GM21723 (cell line): ENCODE results near the gene STAG1.
"Not testable (repeated sequence)": the region's sequence is repeated elsewhere in the genome, so short reads cannot be mapped to it uniquely, and the experiment has no call there.

Experiments
- ATAC-seq: cut with Tn5 transposase; IDR thresholded peaks from one replicate; pipeline ENCODE4 v1.9.1; 2021; ENCODE audit warnings: mild to moderate bottlenecking, moderate library complexity; ENCODE audit not compliant: unreplicated experiment

Gene STAG1

GRCh38 chr3:136606216-136606615, 146.0 kb downstream of the STAG1 start:
- not testable (repeated sequence) for ATAC-seq

DNA sequence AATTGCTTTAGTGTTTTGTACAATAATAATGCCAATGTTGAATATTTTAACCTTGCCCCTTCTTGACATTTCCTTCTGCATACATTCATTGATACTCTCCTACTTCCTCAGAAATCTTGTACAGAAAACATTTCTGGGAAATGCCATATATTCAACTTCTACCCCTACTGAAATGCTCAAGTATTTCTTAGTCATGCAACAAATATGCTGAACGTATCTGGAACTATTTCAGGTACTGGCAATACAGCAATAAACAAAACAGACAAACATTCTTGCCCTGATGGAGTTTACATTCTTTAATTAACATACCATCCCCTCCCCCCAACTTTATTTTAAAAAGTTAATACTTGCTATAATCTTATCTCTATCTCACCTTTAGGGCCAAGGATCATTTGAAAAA, 147.2 kb downstream of the STAG1 start:
- no peak for ATAC-seq

DNA sequence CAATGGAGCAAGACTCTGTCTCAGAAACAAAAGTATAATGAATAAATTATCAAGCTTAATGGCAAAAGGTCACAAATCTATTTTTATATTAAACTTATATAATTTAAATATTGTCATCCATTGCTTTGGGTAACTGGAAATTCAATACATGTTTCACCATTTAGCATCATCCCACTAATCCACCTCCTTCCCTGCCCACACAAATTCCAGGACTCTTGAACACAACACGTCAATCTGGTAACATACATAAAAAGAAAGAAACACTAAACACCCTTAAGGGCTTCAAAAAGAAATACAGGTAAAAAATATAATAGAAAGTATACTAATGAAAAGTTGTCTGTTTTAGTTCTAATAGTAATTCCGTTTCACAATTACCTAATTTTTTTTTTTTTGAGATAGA, 149.4 kb downstream of the STAG1 start:
- ATAC-seq: no peak

DNA sequence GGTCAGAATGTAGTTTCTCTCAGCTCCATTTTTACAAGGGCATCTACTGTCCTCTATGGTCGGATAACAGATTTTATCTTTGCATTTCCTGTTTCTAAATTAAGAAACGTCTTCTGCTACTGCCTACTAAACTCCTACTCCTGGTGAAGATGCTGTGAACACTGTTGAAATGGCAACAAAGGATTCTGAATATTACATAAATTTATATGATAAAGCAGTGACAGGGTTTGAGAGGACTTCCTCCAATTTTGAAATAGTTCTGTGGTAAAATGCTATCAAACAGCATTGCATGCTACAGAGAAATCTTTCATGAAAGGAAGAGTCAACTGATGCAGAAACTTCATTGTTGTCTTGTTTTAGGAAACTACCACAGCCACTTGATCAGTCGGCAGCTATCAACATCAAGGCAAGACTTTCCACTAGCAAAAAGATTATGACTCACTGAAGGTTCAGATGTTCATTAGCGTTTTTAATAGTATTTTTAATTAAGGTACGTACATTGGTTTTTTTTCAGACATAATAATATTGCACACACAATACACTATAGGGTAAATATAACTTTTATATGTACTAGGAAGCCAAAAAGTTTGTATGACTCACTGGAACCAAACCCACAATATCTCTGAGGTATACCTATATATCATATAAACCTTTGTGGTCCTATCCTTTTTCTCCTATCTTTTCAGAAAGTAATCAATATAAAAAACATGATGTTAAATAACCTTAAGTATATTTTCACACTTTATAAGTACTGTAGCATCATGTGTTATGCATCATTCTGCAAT, 156.1 kb downstream of the STAG1 start:
- no peak for ATAC-seq

- no peak for ATAC-seq
Measured at GRCh38 chr3:136586580-136586979, 165.6 kb downstream of the STAG1 start.

- ATAC-seq: no peak
Measured at GRCh38 chr3:136584728-136585127, 167.4 kb downstream of the STAG1 start.

DNA sequence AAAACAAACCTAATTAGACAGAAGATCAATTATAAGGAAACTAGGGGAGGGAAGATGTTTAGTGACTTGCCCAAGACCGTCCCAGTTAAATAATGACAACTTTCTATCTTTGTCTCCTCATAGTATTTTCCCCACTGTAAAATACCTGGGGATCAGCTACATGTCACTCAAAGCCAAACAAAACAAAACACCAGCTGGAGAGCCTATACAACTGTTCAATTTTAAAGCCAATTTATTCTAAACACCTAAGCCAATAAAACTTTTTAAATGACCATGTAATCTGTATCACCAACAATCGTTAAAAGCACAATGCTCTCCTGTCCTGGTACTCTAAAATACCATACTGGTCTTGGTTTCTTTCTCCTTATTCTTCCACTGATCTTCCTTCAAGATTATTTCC, 168.4 kb downstream of the STAG1 start:
- ATAC-seq: no peak

GRCh38 chr3:136577791-136578190, 174.4 kb downstream of the STAG1 start:
- ATAC-seq: no peak

DNA sequence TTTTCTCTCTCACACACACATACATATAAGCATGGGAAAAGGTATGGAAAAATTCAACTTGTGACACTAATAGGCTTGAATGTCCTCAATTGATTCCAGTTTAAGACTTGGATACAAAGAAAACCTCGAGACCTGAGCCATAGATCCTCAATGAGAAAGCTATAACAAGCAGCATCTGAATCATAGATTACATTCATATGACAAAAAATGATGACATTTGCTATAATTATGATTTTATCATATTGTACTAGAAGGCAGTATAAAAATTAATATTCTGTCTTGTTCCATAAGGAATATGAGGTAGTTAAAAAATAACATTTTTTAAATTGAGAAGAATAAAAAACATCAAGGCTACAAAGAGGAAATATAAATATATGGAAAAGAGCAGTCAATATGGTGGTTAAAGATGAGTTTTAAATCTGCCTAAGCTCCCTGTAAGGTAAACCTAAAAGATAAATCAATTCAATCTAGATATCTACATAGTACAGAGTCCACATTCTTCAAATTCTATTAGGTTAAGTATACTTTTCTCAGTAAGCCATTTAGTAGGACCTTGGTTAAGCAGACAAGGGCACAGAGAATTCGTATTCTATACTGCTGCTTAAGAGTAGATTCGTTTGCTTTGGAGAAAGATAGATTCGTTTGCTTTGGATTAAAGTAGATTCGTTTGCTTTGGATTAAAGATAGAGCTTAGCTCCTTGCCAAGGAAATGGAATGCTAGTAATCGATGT, 175.7 kb downstream of the STAG1 start:
- no peak for ATAC-seq

DNA sequence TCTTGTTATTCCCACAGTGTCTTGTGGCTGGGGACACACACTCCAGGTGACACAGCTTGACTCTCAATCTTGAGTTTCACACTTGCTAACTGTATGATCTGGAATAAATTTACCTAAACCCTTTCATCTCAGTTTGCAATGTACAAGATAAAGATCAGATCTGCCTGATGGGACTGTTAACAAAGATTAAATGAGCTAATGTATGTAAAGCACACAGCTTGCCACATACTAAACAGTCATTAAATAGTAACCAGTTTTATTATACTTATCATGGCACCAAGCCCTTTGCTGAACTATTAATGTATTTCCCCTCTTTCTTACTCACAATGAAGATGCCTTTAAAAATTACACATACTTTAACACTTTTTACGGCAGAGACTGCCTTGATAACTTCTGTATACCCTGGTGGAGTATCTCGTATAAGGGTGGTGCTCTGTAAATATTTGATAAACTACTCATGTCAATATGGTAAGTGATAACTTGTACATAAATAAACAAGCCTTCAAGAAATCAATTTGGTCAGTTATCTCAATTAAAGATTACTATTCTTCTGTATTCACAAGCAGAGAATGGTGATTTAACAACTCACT, 184.5 kb downstream of the STAG1 start:
- ATAC-seq: no peak

DNA sequence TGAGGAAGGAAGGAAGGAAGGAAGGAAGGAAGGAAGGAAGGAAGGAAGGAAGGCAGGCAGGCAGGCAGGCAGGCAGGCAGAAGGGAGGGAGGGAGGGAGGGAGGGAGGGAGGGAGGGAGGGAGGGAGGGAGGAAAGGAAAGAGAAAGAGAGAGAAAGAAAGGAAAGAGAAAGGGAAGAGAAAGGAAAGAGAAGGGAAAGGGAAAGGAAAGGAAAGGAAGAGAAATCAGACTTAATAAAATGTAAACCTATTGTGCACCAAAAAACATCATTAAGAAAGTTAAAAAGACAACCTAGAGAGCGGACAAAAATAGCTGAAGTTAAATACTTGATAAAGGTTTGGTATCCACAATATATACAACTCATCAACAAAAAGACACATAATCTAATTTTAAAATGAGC, 187.2 kb downstream of the STAG1 start:
- ATAC-seq: not testable (repeated sequence)

- ATAC-seq: no peak
Measured at GRCh38 chr3:136562026-136562425, 190.2 kb downstream of the STAG1 start.

- ATAC-seq: no peak
Measured at GRCh38 chr3:136559896-136560295, 192.3 kb downstream of the STAG1 start.

- not testable (repeated sequence) for ATAC-seq
Measured at GRCh38 chr3:136549461-136549860, 202.7 kb downstream of the STAG1 start.

- no peak for ATAC-seq
Measured at GRCh38 chr3:136547293-136547692, 204.9 kb downstream of the STAG1 start.

DNA sequence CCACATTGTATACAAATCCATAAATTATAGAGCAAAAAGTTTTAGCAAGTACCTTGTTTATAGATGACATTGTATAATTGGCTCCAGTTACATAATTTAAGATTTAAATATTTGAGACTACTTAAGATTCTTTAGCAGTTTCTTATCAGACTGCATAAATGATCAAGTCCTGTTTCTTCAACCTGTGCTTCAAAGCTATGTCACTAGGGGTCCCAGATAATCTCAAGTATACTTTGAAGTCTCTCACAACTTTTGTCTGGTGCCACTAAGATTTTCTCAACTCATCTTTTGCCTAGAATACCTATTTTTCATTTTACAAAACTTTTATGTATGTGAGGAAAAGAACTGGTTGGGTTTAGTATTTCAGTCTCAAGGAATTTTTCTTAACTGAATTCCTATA, 205.5 kb downstream of the STAG1 start:
- ATAC-seq: no peak

DNA sequence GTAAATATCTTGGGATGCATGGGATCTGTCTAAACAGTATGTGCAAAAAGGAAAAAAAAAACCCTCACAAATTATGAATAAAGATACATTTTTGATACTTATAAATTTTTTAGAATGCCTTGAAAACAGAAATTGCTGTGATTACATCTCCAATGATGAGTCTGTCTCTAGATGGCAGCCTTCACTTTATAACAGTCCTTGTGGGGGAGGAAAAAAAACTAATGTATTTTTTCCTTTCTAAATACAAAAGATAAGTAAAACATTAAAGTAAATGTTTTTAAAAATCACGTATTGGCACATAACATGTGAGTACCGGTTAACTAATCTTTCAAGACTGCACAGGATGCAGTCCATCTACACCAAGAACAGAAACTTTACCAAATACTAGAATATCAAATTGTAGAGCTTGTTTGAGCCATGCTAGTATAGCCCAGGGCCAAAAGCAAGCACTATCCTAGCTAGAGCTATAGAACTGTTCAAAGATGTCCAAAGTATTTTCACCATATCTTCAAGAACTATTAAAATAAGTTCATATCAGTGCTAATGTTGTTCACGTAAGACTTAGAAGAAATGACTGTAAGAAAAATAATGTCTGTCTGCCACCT, 206.4 kb downstream of the STAG1 start:
- ATAC-seq: no peak

- no peak for ATAC-seq
Measured at GRCh38 chr3:136544532-136544931, 207.6 kb downstream of the STAG1 start.

- no peak for ATAC-seq
Measured at GRCh38 chr3:136543385-136543784, 208.8 kb downstream of the STAG1 start.

DNA sequence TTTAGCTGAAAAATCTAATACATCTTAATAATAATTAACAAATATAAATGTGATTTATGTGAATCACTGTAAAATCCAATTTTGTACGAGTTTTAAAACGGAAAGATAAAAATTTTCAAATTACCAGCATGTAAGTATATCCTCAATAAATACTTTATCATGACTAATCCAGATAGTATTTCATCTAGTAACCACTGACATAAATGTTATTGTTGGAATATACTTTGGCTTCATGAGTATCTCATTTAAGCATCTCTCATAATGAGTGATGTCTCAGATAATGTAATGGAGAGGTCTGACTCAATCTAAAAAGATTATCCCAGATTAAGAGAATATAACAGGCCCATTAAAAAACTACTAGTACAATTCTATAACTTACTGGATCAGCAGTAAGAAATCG, 216.3 kb downstream of the STAG1 start:
- ATAC-seq: no peak

- ATAC-seq: no peak
Measured at GRCh38 chr3:136532766-136533165, 219.4 kb downstream of the STAG1 start.

DNA sequence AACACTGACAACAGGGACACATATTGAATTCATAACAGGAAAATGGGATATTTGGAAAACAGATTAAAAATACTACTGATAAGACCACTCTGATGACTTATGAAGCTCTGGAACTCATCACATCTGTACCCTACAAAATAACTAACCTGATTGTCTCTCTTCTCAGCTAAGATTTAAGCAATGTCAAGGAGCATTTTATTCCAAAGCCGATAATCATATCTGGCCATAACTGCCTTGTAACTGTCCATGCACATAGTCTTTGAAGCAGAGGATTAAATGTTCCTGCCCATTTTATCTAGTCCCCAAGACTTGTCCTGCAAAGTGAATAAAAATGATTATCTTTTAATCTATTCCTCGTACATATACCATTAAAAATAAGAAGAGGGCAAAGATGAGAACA, 234.1 kb downstream of the STAG1 start:
- no peak for ATAC-seq
